Adrenal gland (tissue), 5 donors: ENCODE measurements around the gene PTH.

Experiments used
- CTCF ChIP-seq, 6 experiments: fragments of 450-650 bp in 4 of 6; fragments of 200-600 bp in 2 of 6; sonication (generic) in 1 of 6; IDR thresholded peaks; 1 replicate in 5 of 6; 2 replicates in 1 of 6; pipeline versions ENCODE4 v1.5.1 to v1.8.0; 2016 to 2021; ENCODE audit warnings: antibody characterized with exemption in 6 of 6, mild to moderate bottlenecking in 2 of 6, moderate library complexity in 1 of 6
- POLR2A ChIP-seq, 2 donors: fragments of 450-650 bp; IDR thresholded peaks; one replicate each; pipeline ENCODE4 v1.6.1; 2017; ENCODE audit warnings: antibody characterized with exemption in 2 of 2, mild to moderate bottlenecking in 2 of 2, moderate library complexity in 1 of 2
- donor health status: DM: no; HTN: no; CAD: no.

- TF ChIP-seq CTCF (IDR thresholded peaks at IDR 0.05): no peak
- TF ChIP-seq POLR2A (IDR thresholded peaks at IDR 0.05): no peak
Measured at GRCh38 chr11:13479688-13480087, 16.1 kb downstream of the PTH start.
